ENCODE measurements around the gene S100A7.
"Not testable (repeated sequence)": the region's sequence is repeated elsewhere in the genome, so short reads cannot be mapped to it uniquely, and the experiment has no call there.

DNA sequence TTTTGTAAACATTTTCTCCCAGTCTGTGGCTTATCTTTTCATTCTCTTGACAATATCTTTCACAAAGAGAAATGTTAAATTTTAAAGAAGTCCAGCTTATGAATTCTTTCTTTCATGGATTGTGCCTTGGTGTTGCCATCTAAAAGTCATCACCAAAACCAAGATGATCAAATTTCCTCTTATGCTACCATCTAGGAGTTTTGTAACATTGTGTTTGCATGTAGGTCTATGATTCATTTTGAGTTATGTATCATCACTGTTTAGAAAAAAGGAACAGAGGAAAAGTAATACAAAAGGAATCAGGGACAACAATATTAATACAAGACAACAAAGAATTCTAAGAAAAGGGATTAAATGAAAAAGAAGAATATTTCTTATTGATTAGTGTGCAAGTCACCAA lies 2.3 kb upstream of the S100A7 start:
- TF ChIP-seq, protein P1, sequence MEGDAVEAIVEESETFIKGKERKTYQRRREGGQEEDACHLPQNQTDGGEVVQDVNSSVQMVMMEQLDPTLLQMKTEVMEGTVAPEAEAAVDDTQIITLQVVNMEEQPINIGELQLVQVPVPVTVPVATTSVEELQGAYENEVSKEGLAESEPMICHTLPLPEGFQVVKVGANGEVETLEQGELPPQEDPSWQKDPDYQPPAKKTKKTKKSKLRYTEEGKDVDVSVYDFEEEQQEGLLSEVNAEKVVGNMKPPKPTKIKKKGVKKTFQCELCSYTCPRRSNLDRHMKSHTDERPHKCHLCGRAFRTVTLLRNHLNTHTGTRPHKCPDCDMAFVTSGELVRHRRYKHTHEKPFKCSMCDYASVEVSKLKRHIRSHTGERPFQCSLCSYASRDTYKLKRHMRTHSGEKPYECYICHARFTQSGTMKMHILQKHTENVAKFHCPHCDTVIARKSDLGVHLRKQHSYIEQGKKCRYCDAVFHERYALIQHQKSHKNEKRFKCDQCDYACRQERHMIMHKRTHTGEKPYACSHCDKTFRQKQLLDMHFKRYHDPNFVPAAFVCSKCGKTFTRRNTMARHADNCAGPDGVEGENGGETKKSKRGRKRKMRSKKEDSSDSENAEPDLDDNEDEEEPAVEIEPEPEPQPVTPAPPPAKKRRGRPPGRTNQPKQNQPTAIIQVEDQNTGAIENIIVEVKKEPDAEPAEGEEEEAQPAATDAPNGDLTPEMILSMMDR (IDR thresholded peaks at IDR 0.05), result not testable (repeated sequence)
- TF ChIP-seq POLR2A (IDR thresholded peaks at IDR 0.05), result not testable (repeated sequence)
